ENCODE results near the gene SFXN5. TPM values are rescaled to one million over a fixed set of nuclear protein-coding genes. Genes with fewer than 3 reads are reported as not detected.

Gene SFXN5
- total RNA-seq, 1 experiment from 2014 or later, result 27.8 TPM

DNA sequence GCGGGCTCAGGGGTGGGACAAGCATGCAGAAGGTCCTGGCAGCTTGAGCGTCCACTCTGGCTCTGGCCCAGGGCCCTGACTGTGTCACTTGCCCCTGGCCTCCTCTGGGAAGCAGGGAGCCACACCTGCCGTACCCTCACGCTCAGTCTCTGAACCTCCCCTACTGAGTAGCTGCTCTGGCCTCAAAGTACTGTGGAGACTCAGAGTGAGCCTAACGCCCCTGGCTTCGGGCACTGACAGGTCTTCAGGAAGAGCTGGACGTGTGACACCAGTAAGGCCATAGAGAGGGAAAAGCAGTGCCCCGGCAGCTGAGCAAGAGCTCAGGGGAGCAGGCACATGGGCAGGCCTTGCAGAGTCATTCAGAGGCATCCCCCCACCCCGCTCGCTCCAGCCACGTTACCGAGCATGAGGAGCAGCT lies 73.3 kb downstream of the SFXN5 start:
- in situ Hi-C loops (cut with HindIII; ENCODE audit: low pct_unique_long_range_greater_than_20kb, low sequenced_read_pairs), result no loop called here
- no peak overlapping the region for H3K4me3 ChIP-seq (ENCODE audit: low read depth in 2 of 2, low read length in 2 of 2)
- no peak for ATAC-seq
- no peaks in the 10 kb centered on the region for H3K9me3 ChIP-seq (ENCODE audit: control insufficient read depth, insufficient read depth, low read depth, low read length)
- no TSS peak for BruUV-seq (replicated peaks)
- H3K27me3 ChIP-seq (ENCODE audit: control insufficient read depth, insufficient read depth, low read length), result no peaks in the 10 kb centered on the region
- H3K4me1 ChIP-seq (ENCODE audit: control insufficient read depth, insufficient read depth, low read length), result no peaks in the 10 kb centered on the region
- H3K27ac ChIP-seq (ENCODE audit: low read length), result no peak overlapping the region
- TF ChIP-seq, protein P1, sequence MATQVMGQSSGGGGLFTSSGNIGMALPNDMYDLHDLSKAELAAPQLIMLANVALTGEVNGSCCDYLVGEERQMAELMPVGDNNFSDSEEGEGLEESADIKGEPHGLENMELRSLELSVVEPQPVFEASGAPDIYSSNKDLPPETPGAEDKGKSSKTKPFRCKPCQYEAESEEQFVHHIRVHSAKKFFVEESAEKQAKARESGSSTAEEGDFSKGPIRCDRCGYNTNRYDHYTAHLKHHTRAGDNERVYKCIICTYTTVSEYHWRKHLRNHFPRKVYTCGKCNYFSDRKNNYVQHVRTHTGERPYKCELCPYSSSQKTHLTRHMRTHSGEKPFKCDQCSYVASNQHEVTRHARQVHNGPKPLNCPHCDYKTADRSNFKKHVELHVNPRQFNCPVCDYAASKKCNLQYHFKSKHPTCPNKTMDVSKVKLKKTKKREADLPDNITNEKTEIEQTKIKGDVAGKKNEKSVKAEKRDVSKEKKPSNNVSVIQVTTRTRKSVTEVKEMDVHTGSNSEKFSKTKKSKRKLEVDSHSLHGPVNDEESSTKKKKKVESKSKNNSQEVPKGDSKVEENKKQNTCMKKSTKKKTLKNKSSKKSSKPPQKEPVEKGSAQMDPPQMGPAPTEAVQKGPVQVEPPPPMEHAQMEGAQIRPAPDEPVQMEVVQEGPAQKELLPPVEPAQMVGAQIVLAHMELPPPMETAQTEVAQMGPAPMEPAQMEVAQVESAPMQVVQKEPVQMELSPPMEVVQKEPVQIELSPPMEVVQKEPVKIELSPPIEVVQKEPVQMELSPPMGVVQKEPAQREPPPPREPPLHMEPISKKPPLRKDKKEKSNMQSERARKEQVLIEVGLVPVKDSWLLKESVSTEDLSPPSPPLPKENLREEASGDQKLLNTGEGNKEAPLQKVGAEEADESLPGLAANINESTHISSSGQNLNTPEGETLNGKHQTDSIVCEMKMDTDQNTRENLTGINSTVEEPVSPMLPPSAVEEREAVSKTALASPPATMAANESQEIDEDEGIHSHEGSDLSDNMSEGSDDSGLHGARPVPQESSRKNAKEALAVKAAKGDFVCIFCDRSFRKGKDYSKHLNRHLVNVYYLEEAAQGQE (IDR thresholded peaks at IDR 0.05; ENCODE audit: insufficient read depth in 1 of 2, low read depth in 2 of 2, low read length in 1 of 2), result no peak
- TF ChIP-seq POLR2AphosphoS5 (IDR thresholded peaks at IDR 0.05; ENCODE audit: low read depth, low read length), result no peak
- no peak for TF ChIP-seq TCF7L2 (IDR thresholded peaks at IDR 0.05; ENCODE audit: low read depth, low read length)
- no peak for TF ChIP-seq SIN3A (IDR thresholded peaks at IDR 0.05; ENCODE audit: borderline replicate concordance, insufficient read depth, low read depth, low read length)
- TF ChIP-seq, protein P2, sequence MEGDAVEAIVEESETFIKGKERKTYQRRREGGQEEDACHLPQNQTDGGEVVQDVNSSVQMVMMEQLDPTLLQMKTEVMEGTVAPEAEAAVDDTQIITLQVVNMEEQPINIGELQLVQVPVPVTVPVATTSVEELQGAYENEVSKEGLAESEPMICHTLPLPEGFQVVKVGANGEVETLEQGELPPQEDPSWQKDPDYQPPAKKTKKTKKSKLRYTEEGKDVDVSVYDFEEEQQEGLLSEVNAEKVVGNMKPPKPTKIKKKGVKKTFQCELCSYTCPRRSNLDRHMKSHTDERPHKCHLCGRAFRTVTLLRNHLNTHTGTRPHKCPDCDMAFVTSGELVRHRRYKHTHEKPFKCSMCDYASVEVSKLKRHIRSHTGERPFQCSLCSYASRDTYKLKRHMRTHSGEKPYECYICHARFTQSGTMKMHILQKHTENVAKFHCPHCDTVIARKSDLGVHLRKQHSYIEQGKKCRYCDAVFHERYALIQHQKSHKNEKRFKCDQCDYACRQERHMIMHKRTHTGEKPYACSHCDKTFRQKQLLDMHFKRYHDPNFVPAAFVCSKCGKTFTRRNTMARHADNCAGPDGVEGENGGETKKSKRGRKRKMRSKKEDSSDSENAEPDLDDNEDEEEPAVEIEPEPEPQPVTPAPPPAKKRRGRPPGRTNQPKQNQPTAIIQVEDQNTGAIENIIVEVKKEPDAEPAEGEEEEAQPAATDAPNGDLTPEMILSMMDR (IDR thresholded peaks at IDR 0.05), result no peak
- intact Hi-C loops (cut with micrococcal nuclease; ENCODE audit: unreplicated experiment), result no loop called here
- no peak for DNase-seq (ENCODE audit: low read depth, low spot score)
- ChIA-PET CTCF (no interaction called here), POLR2A (no interaction called here)
- no peaks in the 10 kb centered on the region for H3K36me3 ChIP-seq (ENCODE audit: control insufficient read depth, insufficient read depth, low read length)

DNA sequence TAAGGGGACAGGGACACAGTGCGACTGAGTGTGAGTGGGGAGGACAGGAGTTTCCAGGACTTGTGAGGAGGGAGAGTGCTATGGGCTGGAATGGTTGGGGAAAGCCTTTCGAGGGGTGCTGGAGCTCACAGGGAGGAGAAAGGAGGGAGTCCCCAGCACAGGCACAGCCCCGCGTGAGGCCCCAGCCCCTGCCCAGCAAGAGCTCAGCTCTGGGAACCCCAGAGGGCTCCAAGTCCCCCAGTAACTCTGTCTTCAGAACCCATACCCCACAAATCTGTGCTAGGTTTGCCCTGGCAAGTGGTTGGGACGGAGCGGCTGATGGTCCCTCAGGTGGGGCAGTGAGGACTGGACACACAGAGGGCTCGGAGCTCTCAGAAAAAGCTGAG lies 75.4 kb downstream of the SFXN5 start:
- ATAC-seq, result no peak
- no peak for TF ChIP-seq TCF7L2 (IDR thresholded peaks at IDR 0.05; ENCODE audit: low read depth, low read length)
- TF ChIP-seq SIN3A (IDR thresholded peaks at IDR 0.05; ENCODE audit: borderline replicate concordance, insufficient read depth, low read depth, low read length), result no peak
- TF ChIP-seq, protein P2 (IDR thresholded peaks at IDR 0.05), result no peak
- no peak for TF ChIP-seq POLR2AphosphoS5 (IDR thresholded peaks at IDR 0.05; ENCODE audit: low read depth, low read length)
- TF ChIP-seq, protein P1 (IDR thresholded peaks at IDR 0.05; ENCODE audit: insufficient read depth in 1 of 2, low read depth in 2 of 2, low read length in 1 of 2), result no peak
- no peak overlapping the region for H3K4me3 ChIP-seq (ENCODE audit: low read depth in 2 of 2, low read length in 2 of 2)
- intact Hi-C loops (cut with micrococcal nuclease; ENCODE audit: unreplicated experiment) (no loop called here), in situ Hi-C loops (cut with HindIII; ENCODE audit: low pct_unique_long_range_greater_than_20kb, low sequenced_read_pairs) (no loop called here)
- no TSS peak for BruUV-seq (replicated peaks)
- no peaks in the 10 kb centered on the region for H3K36me3 ChIP-seq (ENCODE audit: control insufficient read depth, insufficient read depth, low read length)
- no peak for DNase-seq (ENCODE audit: low read depth, low spot score)
- H3K27me3 ChIP-seq (ENCODE audit: control insufficient read depth, insufficient read depth, low read length), result no peaks in the 10 kb centered on the region
- no peaks in the 10 kb centered on the region for H3K9me3 ChIP-seq (ENCODE audit: control insufficient read depth, insufficient read depth, low read depth, low read length)
- no peak overlapping the region for H3K27ac ChIP-seq (ENCODE audit: low read length)
- CTCF ChIA-PET, result interaction anchor here (0.5 to 0.7 kb wide), 2 partner anchors 27 to 244 kb away, joined by 4 to 5 read pairs; no protein-coding TSS in a partner anchor
- POLR2A ChIA-PET, result interaction anchor here (0.7 kb wide), 1 partner anchor 84 kb away, joined by 12 read pairs; no protein-coding TSS in a partner anchor
- H3K4me1 ChIP-seq (ENCODE audit: control insufficient read depth, insufficient read depth, low read length), result no peaks in the 10 kb centered on the region

Data from Panc1 (cell line).